CD4-positive, alpha-beta T cell treated with Interleukin-21 for 1 hour (primary cell): Measurements from ENCODE around the gene NUP54.

ENCODE experiments used
- DNase-seq: peaks from one replicate; pipeline ENCODE4 v3.0.0-alpha.2; 2020

Gene NUP54

GRCh38 chr4:76066546-76066945 lies 81.7 kb downstream of the NUP54 start:
- no peak for DNase-seq
